Activated gamma-delta T cell treated with Interleukin-2 at 50 U/mL for 16 hours (primary cell): ENCODE measurements around the gene SHH.

Experiments
- DNase-seq: peaks from one replicate; pipeline ENCODE4 v3.0.0-alpha.2; 2020

The SHH gene

GRCh38 chr7:155790666-155791065, 21.6 kb downstream of the SHH start:
- no peak for DNase-seq

- no peak for DNase-seq
These were observed 23.1 kb downstream of the SHH start for GRCh38 chr7:155789001-155789725.

GRCh38 chr7:155788616-155789000, 23.7 kb downstream of the SHH start:
- DNase-seq = no peak

- no peak for DNase-seq
These were observed 25.0 kb downstream of the SHH start for GRCh38 chr7:155787171-155787851.

- DNase-seq = no peak
These were observed 25.8 kb downstream of the SHH start for GRCh38 chr7:155786491-155786890.

GRCh38 chr7:155785536-155785935, 26.7 kb downstream of the SHH start:
- no peak for DNase-seq

- DNase-seq = no peak
These were observed 29.8 kb downstream of the SHH start for GRCh38 chr7:155782466-155782865.

GRCh38 chr7:155781433-155781832, 30.8 kb downstream of the SHH start:
- DNase-seq = no peak

GRCh38 chr7:155780884-155781283, 31.4 kb downstream of the SHH start:
- no peak for DNase-seq

- no peak for DNase-seq
These were observed 33.9 kb downstream of the SHH start for GRCh38 chr7:155778349-155778748.

- no peak for DNase-seq
These were observed 35.7 kb downstream of the SHH start for GRCh38 chr7:155776606-155777005.

GRCh38 chr7:155775691-155776090, 36.6 kb downstream of the SHH start:
- no peak for DNase-seq

GRCh38 chr7:155774947-155775346, 37.3 kb downstream of the SHH start:
- no peak for DNase-seq

- DNase-seq = no peak
These were observed 38.7 kb downstream of the SHH start for GRCh38 chr7:155773531-155773930.

- no peak for DNase-seq
These were observed 42.0 kb downstream of the SHH start for GRCh38 chr7:155770241-155770640.

GRCh38 chr7:155769701-155770100, 42.6 kb downstream of the SHH start:
- DNase-seq = no peak

GRCh38 chr7:155766966-155767916, 45.0 kb downstream of the SHH start:
- no peak for DNase-seq

- no peak for DNase-seq
These were observed 45.9 kb downstream of the SHH start for GRCh38 chr7:155766386-155766785.

GRCh38 chr7:155765458-155765857, 46.8 kb downstream of the SHH start:
- no peak for DNase-seq

- DNase-seq = peak; percentile 19
These were observed 47.8 kb downstream of the SHH start for GRCh38 chr7:155764438-155764793.

- peak; percentile 46 for DNase-seq
These were observed 48.4 kb downstream of the SHH start for GRCh38 chr7:155763691-155764437.

- no peak for DNase-seq
These were observed 49.1 kb downstream of the SHH start for GRCh38 chr7:155763122-155763521.

GRCh38 chr7:155762655-155763054, 49.6 kb downstream of the SHH start:
- no peak for DNase-seq
